ENCODE measurements around the gene UBE2C. TPM values are rescaled to one million over a fixed set of nuclear protein-coding genes. Genes with fewer than 3 reads are reported as not detected.

Gene UBE2C
- polyA plus RNA-seq, 3 donors = 0.15 to 0.58 TPM; not detected in 1

DNA sequence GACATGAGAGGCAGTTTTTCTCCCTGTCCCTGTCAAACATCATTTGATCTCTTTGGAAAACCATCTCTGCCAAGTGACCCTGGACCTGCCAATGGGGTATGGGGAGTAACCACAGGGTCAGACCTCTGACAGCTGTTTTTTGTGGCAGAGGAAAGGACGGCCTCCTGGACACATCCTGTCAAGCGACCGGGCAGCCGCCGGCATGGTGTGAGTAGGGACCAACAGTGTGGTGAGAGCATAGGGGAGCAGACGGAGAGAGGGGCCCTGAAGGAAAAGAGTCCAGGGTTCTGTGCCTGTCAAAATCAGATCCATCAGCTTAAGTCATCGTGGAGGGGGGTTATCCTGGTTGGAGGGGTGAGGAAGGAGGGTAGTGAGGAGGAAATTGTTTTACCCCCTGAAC is 10.6 kb upstream of the UBE2C start:
- WGBS (ENCODE audit: insufficient coverage) = 87% methylated on average over 7 of the region's 7 CpGs
- peaks cover 66 to 67% of the 10 kb centered on the region in 2 donors for H3K36me3 ChIP-seq (replicated peaks in 1 of 2; ENCODE audit: control insufficient read depth in 1 of 2, insufficient read depth in 2 of 2, low read length in 2 of 2)
- H3K4me3 ChIP-seq (replicated peaks in 1 of 3; ENCODE audit: low read depth in 2 of 3, low read length in 3 of 3) = no peak overlapping the region
- H3K9me3 ChIP-seq (replicated peaks in 1 of 2; ENCODE audit: control insufficient read depth in 1 of 2, insufficient read depth in 1 of 2, low read length in 2 of 2) = no peaks in the 10 kb centered on the region
- H3K79me2 ChIP-seq (ENCODE audit: insufficient read depth, low read length) = peaks cover 10% of the 10 kb centered on the region
- H2AFZ ChIP-seq (ENCODE audit: insufficient read depth, low read depth, low read length, poor library complexity, severe bottlenecking) = no peak overlapping the region
- no peak overlapping the region for H3K27ac Mint-ChIP-seq
- peaks cover 73% of the 10 kb centered on the region for H4K20me1 ChIP-seq (ENCODE audit: insufficient read depth, low read length)
- H3K4me3 Mint-ChIP-seq = no peak overlapping the region
- H3K4me2 ChIP-seq (replicated peaks; ENCODE audit: extremely low read depth, low read length, poor library complexity, severe bottlenecking) = no peak overlapping the region
- H3K4me1 ChIP-seq (ENCODE audit: control insufficient read depth in 1 of 2, insufficient read depth in 2 of 2, low read length in 2 of 2) = no peaks in the 10 kb centered on the region
- TF ChIP-seq, protein P1, sequence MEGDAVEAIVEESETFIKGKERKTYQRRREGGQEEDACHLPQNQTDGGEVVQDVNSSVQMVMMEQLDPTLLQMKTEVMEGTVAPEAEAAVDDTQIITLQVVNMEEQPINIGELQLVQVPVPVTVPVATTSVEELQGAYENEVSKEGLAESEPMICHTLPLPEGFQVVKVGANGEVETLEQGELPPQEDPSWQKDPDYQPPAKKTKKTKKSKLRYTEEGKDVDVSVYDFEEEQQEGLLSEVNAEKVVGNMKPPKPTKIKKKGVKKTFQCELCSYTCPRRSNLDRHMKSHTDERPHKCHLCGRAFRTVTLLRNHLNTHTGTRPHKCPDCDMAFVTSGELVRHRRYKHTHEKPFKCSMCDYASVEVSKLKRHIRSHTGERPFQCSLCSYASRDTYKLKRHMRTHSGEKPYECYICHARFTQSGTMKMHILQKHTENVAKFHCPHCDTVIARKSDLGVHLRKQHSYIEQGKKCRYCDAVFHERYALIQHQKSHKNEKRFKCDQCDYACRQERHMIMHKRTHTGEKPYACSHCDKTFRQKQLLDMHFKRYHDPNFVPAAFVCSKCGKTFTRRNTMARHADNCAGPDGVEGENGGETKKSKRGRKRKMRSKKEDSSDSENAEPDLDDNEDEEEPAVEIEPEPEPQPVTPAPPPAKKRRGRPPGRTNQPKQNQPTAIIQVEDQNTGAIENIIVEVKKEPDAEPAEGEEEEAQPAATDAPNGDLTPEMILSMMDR (IDR thresholded peaks at IDR 0.05) = no peak
- no peaks in the 10 kb centered on the region for H3K27me3 ChIP-seq (ENCODE audit: control insufficient read depth in 2 of 2, insufficient read depth in 2 of 2, low read length in 2 of 2)
- intact Hi-C loops (cut with micrococcal nuclease) = loop anchor here in 1 of 2 donors (5.0 to 10.0 kb wide), 2 partner anchors 133 to 160 kb away; partner anchors contain the start of gene PCIF1
- H3K9ac ChIP-seq (ENCODE audit: insufficient read depth, low read length, poor library complexity, severe bottlenecking) = no peak overlapping the region
- no peak for DNase-seq
- peaks cover 0 to 2% (median 0%) of the 10 kb centered on the region in 7 donors for H3K9me3 Mint-ChIP-seq
- H3K27me3 Mint-ChIP-seq (ENCODE audit: low read depth in 3 of 3) = peaks cover 0 to 2% (median 0%) of the 10 kb centered on the region in 3 donors
- H3K4me1 Mint-ChIP-seq = peaks cover 12% of the 10 kb centered on the region
- no peak overlapping the region for H3K27ac ChIP-seq (ENCODE audit: low read depth in 1 of 2, low read length in 2 of 2)
- H3K36me3 Mint-ChIP-seq = peaks cover 69 to 77% of the 10 kb centered on the region in 2 donors

- no peaks in the 10 kb centered on the region for H3K27me3 Mint-ChIP-seq (ENCODE audit: low read depth in 3 of 3)
- Histone ChIP-seq H3K4me3 (replicated peaks in 1 of 3; ENCODE audit: low read depth in 2 of 3, low read length in 3 of 3) (no peak overlapping the region), H3K9me3 (replicated peaks in 1 of 2; ENCODE audit: control insufficient read depth in 1 of 2, insufficient read depth in 1 of 2, low read length in 2 of 2) (no peaks in the 10 kb centered on the region), H3K4me1 (ENCODE audit: control insufficient read depth in 1 of 2, insufficient read depth in 2 of 2, low read length in 2 of 2) (peaks cover 18 to 24% of the 10 kb centered on the region in 2 donors), H3K36me3 (replicated peaks in 1 of 2; ENCODE audit: control insufficient read depth in 1 of 2, insufficient read depth in 2 of 2, low read length in 2 of 2) (peaks cover 60 to 67% of the 10 kb centered on the region in 2 donors), H3K9ac (ENCODE audit: insufficient read depth, low read length, poor library complexity, severe bottlenecking) (no peak overlapping the region), H3K27ac (ENCODE audit: low read depth in 1 of 2, low read length in 2 of 2) (no peak overlapping the region), H3K4me2 (replicated peaks; ENCODE audit: extremely low read depth, low read length, poor library complexity, severe bottlenecking) (no peak overlapping the region), H2AFZ (ENCODE audit: insufficient read depth, low read depth, low read length, poor library complexity, severe bottlenecking) (no peak overlapping the region), H4K20me1 (ENCODE audit: insufficient read depth, low read length) (peaks cover 51% of the 10 kb centered on the region), H3K79me2 (ENCODE audit: insufficient read depth, low read length) (peaks cover 32% of the 10 kb centered on the region), H3K27me3 (ENCODE audit: control insufficient read depth in 2 of 2, insufficient read depth in 2 of 2, low read length in 2 of 2) (no peaks in the 10 kb centered on the region)
- no peak overlapping the region for H3K27ac Mint-ChIP-seq
- H3K9me3 Mint-ChIP-seq = peaks cover 0 to 3% (median 0%) of the 10 kb centered on the region in 7 donors
- no peak for DNase-seq
- H3K4me3 Mint-ChIP-seq = no peak overlapping the region
- intact Hi-C loops (cut with micrococcal nuclease) = loop anchor here in 1 of 2 donors (5.0 to 10.0 kb wide), 2 partner anchors 124 to 162 kb away; partner anchors contain the start of genes PCIF1 and ZNF335
- peaks cover 60 to 68% of the 10 kb centered on the region in 2 donors for H3K36me3 Mint-ChIP-seq
- peaks cover 18% of the 10 kb centered on the region for H3K4me1 Mint-ChIP-seq
- 79% methylated on average over 4 of the region's 8 CpGs for WGBS (ENCODE audit: insufficient coverage)
- TF ChIP-seq, protein P1 (IDR thresholded peaks at IDR 0.05) = no peak
Observed at GRCh38 chr20:45810191-45810970, 2.1 kb upstream of the UBE2C start.
